Hepatocyte (in vitro differentiated cells): ENCODE measurements around the gene TM4SF4. TPM values are rescaled to one million over a fixed set of nuclear protein-coding genes. Genes with fewer than 3 reads are reported as not detected.

ENCODE experiments used
- DNase-seq: peaks from one replicate; pipeline ENCODE4 v3.0.0-alpha.2; 2016; ENCODE audit warnings: low spot score
- H2AFZ ChIP-seq: fragments of 200-600 bp; sonication (generic); 2 replicates; pipeline ENCODE4 v1.6.0; 2016; ENCODE audit warnings: antibody characterized with exemption, mild to moderate bottlenecking
- H3K27ac ChIP-seq: fragments of 200-600 bp; sonication (generic); 2 replicates; pipeline ENCODE4 v1.5.1; 2016; ENCODE audit warnings: mild to moderate bottlenecking
- H3K27me3 ChIP-seq: fragments of 200-600 bp; sonication (generic); 2 replicates; pipeline ENCODE4 v1.6.1; 2016
- H3K36me3 ChIP-seq: fragments of 200-600 bp; sonication (generic); replicated peaks from 2 replicates; pipeline ENCODE4 v1.5.1; 2016; ENCODE audit warnings: low read depth; ENCODE audit not compliant: insufficient read depth
- H3K4me1 ChIP-seq: fragments of 200-600 bp; sonication (generic); 2 replicates; pipeline ENCODE4 v1.5.1; 2016; ENCODE audit warnings: mild to moderate bottlenecking, moderate library complexity; ENCODE audit not compliant: insufficient read depth
- H3K4me2 ChIP-seq: fragments of 200-600 bp; sonication (generic); 2 replicates; pipeline ENCODE4 v1.6.0; 2016
- H3K4me3 ChIP-seq: fragments of 200-600 bp; sonication (generic); 2 replicates; pipeline ENCODE4 v1.5.1; 2016; ENCODE audit warnings: mild to moderate bottlenecking
- H3K79me2 ChIP-seq: fragments of 200-600 bp; sonication (generic); 2 replicates; pipeline ENCODE4 v1.6.0; 2017; ENCODE audit warnings: mild to moderate bottlenecking
- H3K9me2 ChIP-seq: fragments of 200-600 bp; sonication (generic); replicated peaks from 2 replicates; pipeline ENCODE4 v1.6.0; 2017; ENCODE audit warnings: mild to moderate bottlenecking; ENCODE audit not compliant: insufficient read depth
- H3K9me3 ChIP-seq: fragments of 200-600 bp; sonication (generic); 2 replicates; pipeline ENCODE4 v1.5.1; 2016; ENCODE audit warnings: low read depth, mild to moderate bottlenecking
- H4K20me1 ChIP-seq: fragments of 200-600 bp; sonication (generic); 2 replicates; pipeline ENCODE4 v1.6.0; 2016; ENCODE audit warnings: mild to moderate bottlenecking; ENCODE audit not compliant: insufficient read depth, poor library complexity, severe bottlenecking
- CTCF ChIP-seq: fragments of 200-600 bp; sonication (generic); IDR thresholded peaks from 2 replicates; pipeline ENCODE4 v1.5.1; 2016; ENCODE audit warnings: antibody characterized with exemption, mild to moderate bottlenecking; ENCODE audit not compliant: poor library complexity
- EZH2 ChIP-seq: fragments of 200-600 bp; sonication (generic); IDR thresholded peaks from 2 replicates; pipeline ENCODE4 v1.6.1; 2016; ENCODE audit warnings: antibody characterized with exemption, mild to moderate bottlenecking, borderline replicate concordance
- EZH2phosphoT487 ChIP-seq: fragments of 200-600 bp; sonication (generic); IDR thresholded peaks from one replicate; pipeline ENCODE4 v1.6.1; 2018; ENCODE audit warnings: antibody characterized with exemption, mild to moderate bottlenecking, low read depth, moderate library complexity; ENCODE audit not compliant: unreplicated experiment, severe bottlenecking
- WGBS: methylation state at CpG from one replicate; pipeline ENCODE4 v1.1.6; 2016; ENCODE audit warnings: low lambda C conversion rate; ENCODE audit errors: missing lambda C conversion rate; 5-methylcytosine and 5-hydroxymethylcytosine counted together
- polyA plus RNA-seq: library from polyadenylated mRNA; unstranded; fragments of >200 nt; fragmentation: Nextera tagmentation; extraction: Ambion mirVana; gene quantifications from 2 replicates; pipeline ENCODE4 v1.2.1, GENCODE V29; 2016
- total RNA-seq: library from RNA; depleted of rRNA; stranded (reverse); fragments of >200 nt; gene quantifications from 2 replicates; pipeline ENCODE4 v1.2.3, GENCODE V29; 2014

Gene TM4SF4
- total and polyA plus RNA-seq, 2 experiments from 2014 or later, result 434 to 763 TPM

- H3K79me2 ChIP-seq, result no peaks in the 10 kb centered on the region
- 93% methylated on average over 2 of the region's 2 CpGs for WGBS
- H3K36me3 ChIP-seq, result no peaks in the 10 kb centered on the region
- no peak overlapping the region for H2AFZ ChIP-seq
- no peak overlapping the region for H3K4me2 ChIP-seq
- no peak overlapping the region for H3K4me3 ChIP-seq
- no peaks in the 10 kb centered on the region for H3K4me1 ChIP-seq
- H4K20me1 ChIP-seq, result no peaks in the 10 kb centered on the region
- no peak for DNase-seq
- H3K9me3 ChIP-seq, result no peaks in the 10 kb centered on the region
- H3K9me2 ChIP-seq, result no peaks in the 10 kb centered on the region
- TF ChIP-seq EZH2phosphoT487, result no peak
- no peak for TF ChIP-seq CTCF
- no peak for TF ChIP-seq EZH2
- no peaks in the 10 kb centered on the region for H3K27me3 ChIP-seq
- no peak overlapping the region for H3K27ac ChIP-seq
Observed at GRCh38 chr3:149515249-149515648, 40.8 kb downstream of the TM4SF4 start.

- Histone ChIP-seq H3K4me3 (no peak overlapping the region), H2AFZ (no peak overlapping the region), H3K79me2 (no peaks in the 10 kb centered on the region), H3K4me2 (no peak overlapping the region), H3K36me3 (no peaks in the 10 kb centered on the region), H4K20me1 (no peaks in the 10 kb centered on the region), H3K4me1 (no peaks in the 10 kb centered on the region), H3K9me2 (no peaks in the 10 kb centered on the region), H3K27me3 (no peaks in the 10 kb centered on the region), H3K9me3 (no peaks in the 10 kb centered on the region), H3K27ac (no peak overlapping the region)
- 85% methylated on average over 1 of the region's 1 CpG for WGBS
- no peak for DNase-seq
- no peak for TF ChIP-seq EZH2
- TF ChIP-seq CTCF, result no peak
- TF ChIP-seq EZH2phosphoT487, result no peak
Observed at GRCh38 chr3:149516920-149517319, 42.4 kb downstream of the TM4SF4 start.

- H3K9me3 ChIP-seq, result no peaks in the 10 kb centered on the region
- 86% methylated on average over 3 of the region's 3 CpGs for WGBS
- no peak overlapping the region for H2AFZ ChIP-seq
- DNase-seq, result no peak
- no peaks in the 10 kb centered on the region for H3K36me3 ChIP-seq
- TF ChIP-seq EZH2 (no peak), EZH2phosphoT487 (no peak), CTCF (no peak)
- no peaks in the 10 kb centered on the region for H3K9me2 ChIP-seq
- no peaks in the 10 kb centered on the region for H3K4me1 ChIP-seq
- no peak overlapping the region for H3K4me2 ChIP-seq
- H3K4me3 ChIP-seq, result no peak overlapping the region
- H3K27me3 ChIP-seq, result no peaks in the 10 kb centered on the region
- H3K27ac ChIP-seq, result no peak overlapping the region
- H3K79me2 ChIP-seq, result no peaks in the 10 kb centered on the region
- no peaks in the 10 kb centered on the region for H4K20me1 ChIP-seq
Observed at GRCh38 chr3:149519912-149520311, 45.4 kb downstream of the TM4SF4 start.
